OCI-LY3 (cell line): Measurements from ENCODE around the gene CA10.

Experiments
- CTCF ChIP-seq: fragments of 200-600, 300-600 bp; sonication (generic); IDR thresholded peaks from 2 replicates; pipeline ENCODE4 v1.5.1; 2014; ENCODE audit warnings: antibody characterized with exemption, low read length, low read depth
- EZH2phosphoT487 ChIP-seq: fragments of 200-600 bp; shearing (Covaris generic); IDR thresholded peaks from 2 replicates; pipeline ENCODE4 v1.6.1; 2018; ENCODE audit warnings: antibody characterized with exemption, mixed run types, low read depth

GRCh38 chr17:52049496-52049895, 109.0 kb downstream of the CA10 start:
- no peak for TF ChIP-seq CTCF
- TF ChIP-seq EZH2phosphoT487: no peak
